Aorta (tissue), 5 donors: ENCODE results near the gene PRLHR. TPM values are rescaled to one million over a fixed set of nuclear protein-coding genes. Genes with fewer than 3 reads are reported as not detected.

Source experiments
- ATAC-seq: fragments of 200-7000 bp; cut with Tn5 transposase; one replicate; pipeline ENCODE4 v1.9.1; 2022; ENCODE audit warnings: moderate library complexity; ENCODE audit not compliant: low FRiP score
- DNase-seq, 2 donors: peaks; one replicate each; pipeline ENCODE4 v3.0.0-alpha.2; 2020
- H3K27ac ChIP-seq, 2 donors: one replicate each; pipeline ENCODE4 v1.5.1; 2013; ENCODE audit warnings: low read length in 2 of 2, mild to moderate bottlenecking in 2 of 2, moderate library complexity in 2 of 2, control low read depth in 1 of 2, inconsistent platforms in 1 of 2, low read depth in 1 of 2
- H3K27me3 ChIP-seq, 2 donors: one replicate each; pipeline ENCODE4 v1.6.1; 2013; ENCODE audit warnings: control low read depth in 1 of 2, low read length in 1 of 2, mild to moderate bottlenecking in 1 of 2, moderate library complexity in 1 of 2; ENCODE audit not compliant: insufficient read depth in 2 of 2, control insufficient read depth in 1 of 2
- H3K36me3 ChIP-seq, 2 donors: one replicate each; pipeline ENCODE4 v1.6.1; 2013; ENCODE audit warnings: control low read depth in 1 of 2, low read length in 1 of 2, mild to moderate bottlenecking in 1 of 2; ENCODE audit not compliant: insufficient read depth in 2 of 2, control insufficient read depth in 1 of 2
- H3K4me1 ChIP-seq, 2 donors: one replicate each; pipeline ENCODE4 v1.6.1; 2013; ENCODE audit warnings: low read length in 2 of 2, control low read depth in 1 of 2, mild to moderate bottlenecking in 1 of 2, moderate library complexity in 1 of 2; ENCODE audit not compliant: insufficient read depth in 2 of 2, control insufficient read depth in 1 of 2
- H3K4me3 ChIP-seq, 2 donors: one replicate each; pipeline ENCODE4 v1.5.1; 2013; ENCODE audit warnings: low read length in 2 of 2, control low read depth in 1 of 2, mild to moderate bottlenecking in 1 of 2
- H3K9me3 ChIP-seq: one replicate; pipeline ENCODE4 v1.6.1; 2013; ENCODE audit warnings: mild to moderate bottlenecking, low read length; ENCODE audit not compliant: control insufficient read depth
- WGBS, 2 donors: extraction: QIAGEN DNeasy Blood & Tissue Kit; methylation state at CpG; one replicate each; pipeline ENCODE4 v1.1.7; 2013; 5-methylcytosine and 5-hydroxymethylcytosine counted together
- intact Hi-C, 2 donors: fragments of 100-400 bp; cut with DNase I; formaldehyde crosslinking; loops; one replicate each; pipeline versions ENCODE4 v1.14.2 to v1.15.0; 2022
- polyA plus RNA-seq, 2 donors: library from polyadenylated mRNA; stranded (reverse); fragments of 200-250 nt; gene quantifications; one replicate each; pipeline ENCODE4 v1.2.3, GENCODE V29; 2013
- total RNA-seq, 2 donors: library from RNA; stranded (reverse); fragmentation: NEBNext Ultra II Directional; extraction: Animal tissue kit (Norgen Biotek cat#: 25700); gene quantifications; one replicate each; pipeline ENCODE4 v1.2.1, GENCODE V29; 2021
- donor health status: healthy with polysubstance abuse.
- donor health status: Bipolar disorder and iron deficiency.
- donor health status: DM: no; HTN: no; CAD: no.
- donor health status: DM: no; HTN: no; CAD: no.
- donor health status: DM: yes; HTN: yes; CAD: no.

Gene PRLHR
- total and polyA plus RNA-seq, 4 donors = not detected

- no peaks in the 10 kb centered on the region for H3K4me1 ChIP-seq
- intact Hi-C loops = loop anchor here (10.0 kb wide), 1 partner anchor 242 kb away; no protein-coding TSS in a partner anchor
- H3K9me3 ChIP-seq = peaks cover 4% of the 10 kb centered on the region
- 73 to 75% methylated on average over 1 of the region's 1 CpG for WGBS, 2 donors
- no peaks in the 10 kb centered on the region for H3K36me3 ChIP-seq
- DNase-seq (no peak), ATAC-seq (no peak)
- no peak overlapping the region for H3K4me3 ChIP-seq
- H3K27me3 ChIP-seq = no peaks in the 10 kb centered on the region
- no peak overlapping the region for H3K27ac ChIP-seq
These were observed 32.6 kb downstream of the PRLHR start for GRCh38 chr10:118562851-118563250.

GRCh38 chr10:118557946-118558345, 37.5 kb downstream of the PRLHR start:
- 49 to 55% methylated on average over 4 of the region's 4 CpGs for WGBS, 2 donors
- no peaks in the 10 kb centered on the region for H3K36me3 ChIP-seq
- H3K4me1 ChIP-seq = no peaks in the 10 kb centered on the region
- peaks cover 0 to 1% of the 10 kb centered on the region in 2 donors for H3K27me3 ChIP-seq
- peaks cover 2% of the 10 kb centered on the region for H3K9me3 ChIP-seq
- ATAC-seq (no peak), DNase-seq (no peak)
- no peak overlapping the region for H3K4me3 ChIP-seq
- no peak overlapping the region for H3K27ac ChIP-seq
- intact Hi-C loops = no loop called here

- 67 to 68% methylated on average over 10 of the region's 10 CpGs for WGBS, 2 donors
- Histone ChIP-seq H3K27ac (no peak overlapping the region), H3K4me3 (no peak overlapping the region), H3K9me3 (no peaks in the 10 kb centered on the region), H3K27me3 (peaks cover 0 to 2% of the 10 kb centered on the region in 2 donors), H3K4me1 (no peaks in the 10 kb centered on the region), H3K36me3 (no peaks in the 10 kb centered on the region)
- no peak for DNase-seq
- intact Hi-C loops = no loop called here
- ATAC-seq = no peak
These were observed 43.8 kb downstream of the PRLHR start for GRCh38 chr10:118551535-118552100.

- Histone ChIP-seq H3K36me3 (no peaks in the 10 kb centered on the region), H3K4me3 (no peak overlapping the region), H3K27me3 (peaks cover 0 to 4% of the 10 kb centered on the region in 2 donors), H3K4me1 (no peaks in the 10 kb centered on the region), H3K9me3 (peaks cover 3% of the 10 kb centered on the region), H3K27ac (no peak overlapping the region)
- intact Hi-C loops = no loop called here
- ATAC-seq = no peak
- no peak for DNase-seq
- WGBS, 2 donors = 88% methylated on average over 5 of the region's 5 CpGs
These were observed 48.2 kb downstream of the PRLHR start for GRCh38 chr10:118547282-118547681.

GRCh38 chr10:118546479-118546878, 49.0 kb downstream of the PRLHR start:
- no peak for DNase-seq
- no peak overlapping the region for H3K27ac ChIP-seq
- peaks cover 0 to 4% of the 10 kb centered on the region in 2 donors for H3K27me3 ChIP-seq
- H3K36me3 ChIP-seq = no peaks in the 10 kb centered on the region
- no peak for ATAC-seq
- 48% methylated on average over 2 of the region's 2 CpGs for whole genome bisulfite sequencing, 2 donors
- H3K4me1 ChIP-seq = no peaks in the 10 kb centered on the region
- peaks cover 3% of the 10 kb centered on the region for H3K9me3 ChIP-seq
- intact Hi-C loops = no loop called here
- no peak overlapping the region for H3K4me3 ChIP-seq

- WGBS, 2 donors = 76 to 86% methylated on average over 1 of the region's 1 CpG
- no peak overlapping the region for H3K4me3 ChIP-seq
- peaks cover 0 to 4% of the 10 kb centered on the region in 2 donors for H3K27me3 ChIP-seq
- peaks cover 3% of the 10 kb centered on the region for H3K9me3 ChIP-seq
- ATAC-seq (no peak), DNase-seq (no peak)
- intact Hi-C loops = no loop called here
- no peaks in the 10 kb centered on the region for H3K36me3 ChIP-seq
- H3K4me1 ChIP-seq = no peaks in the 10 kb centered on the region
- H3K27ac ChIP-seq = no peak overlapping the region
These were observed 50.1 kb downstream of the PRLHR start for GRCh38 chr10:118545381-118545780.

- Histone ChIP-seq H3K4me1 (no peaks in the 10 kb centered on the region), H3K27ac (no peak overlapping the region), H3K27me3 (peaks cover 0 to 4% of the 10 kb centered on the region in 2 donors), H3K9me3 (peaks cover 3% of the 10 kb centered on the region), H3K36me3 (no peaks in the 10 kb centered on the region), H3K4me3 (no peak overlapping the region)
- DNase-seq (no peak), ATAC-seq (no peak)
- WGBS, 2 donors = 53 to 58% methylated on average over 4 of the region's 4 CpGs
- intact Hi-C loops = no loop called here
These were observed 51.0 kb downstream of the PRLHR start for GRCh38 chr10:118544401-118544948.

GRCh38 chr10:118543714-118544400, 51.6 kb downstream of the PRLHR start:
- Histone ChIP-seq H3K9me3 (peaks cover 3% of the 10 kb centered on the region), H3K27ac (no peak overlapping the region), H3K4me3 (no peak overlapping the region), H3K36me3 (no peaks in the 10 kb centered on the region), H3K27me3 (peaks cover 0 to 4% of the 10 kb centered on the region in 2 donors), H3K4me1 (no peaks in the 10 kb centered on the region)
- intact Hi-C loops = no loop called here
- no peak for DNase-seq
- ATAC-seq = no peak
- 29 to 34% methylated on average over 13 of the region's 13 CpGs for WGBS, 2 donors

GRCh38 chr10:118542745-118543144, 52.7 kb downstream of the PRLHR start:
- peaks cover 3% of the 10 kb centered on the region for H3K9me3 ChIP-seq
- DNase-seq = no peak
- ATAC-seq = no peak
- no peak overlapping the region for H3K27ac ChIP-seq
- no peaks in the 10 kb centered on the region for H3K4me1 ChIP-seq
- no peaks in the 10 kb centered on the region for H3K36me3 ChIP-seq
- WGBS, 2 donors = 92 to 95% methylated on average over 1 of the region's 1 CpG
- peaks cover 0 to 4% of the 10 kb centered on the region in 2 donors for H3K27me3 ChIP-seq
- no peak overlapping the region for H3K4me3 ChIP-seq
- intact Hi-C loops = no loop called here
